ENCODE measurements around the gene TOR1AIP2. TPM values are rescaled to one million over a fixed set of nuclear protein-coding genes. Genes with fewer than 3 reads are reported as not detected.

Gene TOR1AIP2
- total and polyA plus RNA-seq, 2 of the 13 experiments (the other 11 are each of a cell fraction or from before 2014, with no cell fraction given): 35.2 to 65.8 TPM

DNA sequence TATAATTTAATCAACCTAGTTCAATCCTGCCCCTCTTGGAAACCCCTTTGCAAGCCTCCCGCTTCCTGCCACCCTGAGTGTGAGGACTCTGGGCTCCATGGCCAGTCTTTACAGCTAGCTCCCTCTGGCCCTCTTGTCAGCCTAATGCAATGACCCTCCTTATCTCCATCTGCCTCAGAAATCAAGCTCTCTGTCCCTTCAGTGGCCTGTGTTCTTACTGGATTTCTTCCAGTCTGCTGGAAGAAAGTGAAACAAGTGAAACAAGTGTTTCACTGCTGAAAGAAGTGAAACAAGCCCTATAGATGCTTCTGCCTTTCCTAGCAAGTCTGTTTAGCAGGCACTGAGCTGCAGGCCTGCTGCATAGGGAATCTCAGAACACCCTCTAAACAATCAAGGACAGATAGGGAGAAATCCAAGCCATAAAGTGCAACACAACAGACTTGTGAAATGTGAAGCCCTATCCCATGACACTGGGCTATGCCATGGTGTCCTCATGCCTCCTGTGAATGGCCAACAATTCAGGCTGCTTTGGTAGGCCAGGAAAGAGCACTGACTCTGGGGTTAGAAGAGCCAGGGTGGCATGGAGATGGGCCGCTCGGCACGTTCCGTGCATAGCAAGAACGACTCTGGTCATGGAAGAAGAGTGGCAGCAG lies 78.6 kb downstream of the TOR1AIP2 start (continued):
- TF ChIP-seq ZNF503 (CRISPR knock-in tag; IDR thresholded peaks at IDR 0.05) (no peak), MAX (IDR thresholded peaks at IDR 0.05) (no peak), SRY (CRISPR knock-in tag; IDR thresholded peaks at IDR 0.05) (no peak), AGO1 (IDR thresholded peaks at IDR 0.05; ENCODE audit: low read depth, low read length, poor library complexity, severe bottlenecking) (no peak), ZNF205 (CRISPR knock-in tag; IDR thresholded peaks at IDR 0.05) (no peak), TP53 (CRISPR knock-in tag; conservative IDR thresholded peaks at IDR 0.05) (no peak), SMAD3 (CRISPR knock-in tag; IDR thresholded peaks at IDR 0.05) (no peak), ZNF446 (CRISPR knock-in tag; IDR thresholded peaks at IDR 0.05) (no peak), RFX3 (CRISPR knock-in tag; IDR thresholded peaks at IDR 0.05) (no peak), ZNF468 (CRISPR knock-in tag; IDR thresholded peaks at IDR 0.05) (no peak), ZBTB38 (CRISPR knock-in tag; IDR thresholded peaks at IDR 0.05) (no peak), ZNF788 (CRISPR knock-in tag; IDR thresholded peaks at IDR 0.05; ENCODE audit: borderline replicate concordance) (no peak)

All from HepG2 (cell line).